Activated naive CD4-positive, alpha-beta T cell treated with anti-CD3 and anti-CD28 coated beads, Interleukin-2, amount 50 U/mL, for 72 hours (primary cell): ENCODE data around the gene ETS1. TPM values are rescaled to one million over a fixed set of nuclear protein-coding genes. Genes with fewer than 3 reads are reported as not detected.

ENCODE experiments used
- ATAC-seq, 2 donors: fragments of 150-1000 bp; cut with Tn5 transposase; 2 replicates each; pipeline ENCODE4 v1.10.0; 2021; ENCODE audit warnings: mild to moderate bottlenecking in 2 of 2, moderate library complexity in 2 of 2
- DNase-seq, 2 donors: peaks; one replicate each; pipeline ENCODE4 v3.0.0; 2021 to 2022; ENCODE audit warnings: low spot score in 2 of 2
- H3K27ac Mint-ChIP-seq, 2 donors: one replicate each; pipeline ENCODE4 v1.8.0; 2022; ENCODE audit warnings: mild to moderate bottlenecking in 2 of 2, mixed read lengths in 2 of 2
- H3K36me3 Mint-ChIP-seq, 2 donors: one replicate each; pipeline ENCODE4 v1.8.0; 2022; ENCODE audit warnings: mixed read lengths in 2 of 2
- H3K9me3 Mint-ChIP-seq, 2 donors: one replicate each; pipeline ENCODE4 v1.8.0; 2022; ENCODE audit warnings: mixed read lengths in 2 of 2
- total RNA-seq, 2 donors: library from RNA; stranded (reverse); gene quantifications; one replicate each; pipeline ENCODE4 v1.2.3, GENCODE V29; 2022

The ETS1 gene
- total RNA-seq, 2 donors from 2014 or later, result 176 to 461 TPM

DNA sequence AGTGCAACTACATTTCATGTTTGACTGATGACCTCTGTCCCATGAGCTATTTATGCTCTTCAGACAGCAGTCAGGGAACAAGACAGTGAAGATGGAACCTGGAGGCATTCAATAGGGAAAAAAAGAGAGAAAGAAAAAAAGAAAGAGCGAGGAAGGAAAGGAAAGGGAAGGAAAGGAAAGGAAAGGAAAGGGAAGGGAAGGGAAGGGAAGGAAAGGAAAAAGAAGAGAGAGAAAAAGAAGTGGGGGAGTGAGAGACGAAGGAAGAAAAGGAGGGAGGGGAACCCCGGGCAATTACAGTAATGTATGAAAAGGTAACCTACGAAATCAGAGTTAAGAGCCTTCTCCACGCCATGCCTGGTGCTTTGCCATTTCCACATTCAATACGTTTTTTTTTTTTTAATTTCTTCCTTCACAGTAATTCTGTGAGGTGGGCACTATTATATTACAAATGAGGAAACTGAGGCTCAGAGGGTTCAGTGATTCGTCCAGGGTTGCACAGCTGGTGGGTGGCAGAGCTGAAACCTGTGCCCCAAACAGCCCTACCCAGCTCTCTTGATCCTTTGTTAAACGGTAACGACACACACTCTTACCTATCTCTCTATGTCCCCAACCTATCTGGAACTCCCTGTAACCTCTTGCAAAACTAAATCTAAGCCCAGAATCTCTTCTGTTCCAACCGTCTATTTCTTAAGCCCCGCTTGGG is 39.3 kb downstream of the ETS1 start:
- ATAC-seq (no peak), DNase-seq (no peak)
- Mint-ChIP-seq H3K27ac (peak overlapping the region; percentile 92 to 93), H3K9me3 (no peaks in the 10 kb centered on the region), H3K36me3 (peaks cover 0 to 4% of the 10 kb centered on the region in 2 donors)

DNA sequence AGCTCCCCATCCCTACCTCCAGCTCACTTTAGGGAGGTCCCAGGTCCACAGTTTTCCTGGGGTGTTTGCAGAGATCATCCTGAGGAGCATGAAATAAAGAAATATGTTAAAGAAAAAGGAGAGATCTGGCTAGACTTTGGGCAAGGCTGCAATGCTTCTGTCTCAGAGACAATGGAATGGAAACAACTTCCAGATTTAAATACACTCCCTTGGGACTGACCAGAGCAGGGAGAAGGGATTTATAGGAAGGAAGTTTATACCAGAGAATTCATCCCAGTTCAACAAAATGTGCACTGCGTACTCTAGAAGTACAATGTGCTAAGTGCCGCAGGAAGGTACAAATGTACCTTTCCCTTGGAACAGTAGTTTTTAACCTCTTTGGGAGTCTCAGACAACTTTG is 40.4 kb downstream of the ETS1 start:
- H3K9me3 Mint-ChIP-seq, result no peaks in the 10 kb centered on the region
- H3K27ac Mint-ChIP-seq, result peak overlapping the region in 1 of 2 donors; percentile 93
- DNase-seq (no peak), ATAC-seq (no peak)
- H3K36me3 Mint-ChIP-seq, result peaks cover 0 to 4% of the 10 kb centered on the region in 2 donors

DNA sequence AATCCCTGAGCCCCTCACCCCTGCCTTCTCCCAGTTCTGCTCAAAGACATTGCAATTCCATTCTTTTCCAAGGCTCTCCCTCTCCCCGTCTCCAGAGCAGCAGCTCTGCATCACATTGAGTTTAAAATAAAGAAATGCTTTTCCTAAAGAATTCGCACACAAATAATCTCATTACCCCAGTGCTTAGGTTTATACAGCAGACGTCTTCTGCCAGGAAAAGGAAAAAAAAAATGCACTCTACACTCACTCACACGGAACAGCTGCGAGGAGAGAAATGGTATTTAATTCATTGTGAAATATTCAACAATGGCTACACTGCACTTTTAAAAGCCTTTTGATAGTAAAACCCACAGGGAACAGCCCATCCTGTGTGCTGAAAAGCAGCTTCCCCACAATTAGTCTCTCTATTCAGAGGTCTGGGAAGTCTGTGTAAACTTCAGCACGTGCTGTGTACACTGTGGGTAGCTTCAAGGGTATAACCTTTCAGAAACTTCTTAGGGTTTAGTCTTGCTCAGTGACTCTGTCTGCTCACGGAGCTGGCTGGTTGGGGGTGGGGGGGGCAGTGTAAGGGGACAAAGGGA is 42.8 kb downstream of the ETS1 start:
- Mint-ChIP-seq H3K36me3 (peaks cover 0 to 4% of the 10 kb centered on the region in 2 donors), H3K9me3 (no peaks in the 10 kb centered on the region), H3K27ac (peak overlapping the region in 1 of 2 donors; percentile 60)
- ATAC-seq (peak; percentile 57 to 66), DNase-seq (no peak)

DNA sequence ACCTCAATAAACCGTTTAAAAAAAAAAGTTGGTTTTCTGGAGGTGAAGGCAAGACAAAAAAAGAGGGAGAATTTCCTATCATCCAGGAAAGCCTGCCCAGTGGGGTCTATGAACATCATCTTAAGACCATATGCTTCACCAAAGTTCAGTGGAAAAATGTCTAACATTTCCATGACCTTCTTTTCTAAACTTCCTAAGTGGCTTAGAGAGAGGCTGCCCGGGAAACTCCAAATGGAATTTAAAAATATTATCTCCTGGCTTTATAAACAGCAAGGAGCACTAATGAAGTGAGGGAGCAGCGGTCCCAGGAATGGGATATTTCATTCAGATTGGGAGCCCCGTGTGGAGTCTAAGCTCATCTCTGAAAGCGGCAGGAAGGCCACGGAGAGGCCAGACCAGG is 46.9 kb downstream of the ETS1 start:
- peak overlapping the region in 1 of 2 donors; percentile 7 for H3K27ac Mint-ChIP-seq
- H3K9me3 Mint-ChIP-seq, result peaks cover 0 to 2% of the 10 kb centered on the region in 2 donors
- H3K36me3 Mint-ChIP-seq, result peaks cover 2% of the 10 kb centered on the region in 2 donors
- DNase-seq, result no peak
- ATAC-seq, result no peak

DNA sequence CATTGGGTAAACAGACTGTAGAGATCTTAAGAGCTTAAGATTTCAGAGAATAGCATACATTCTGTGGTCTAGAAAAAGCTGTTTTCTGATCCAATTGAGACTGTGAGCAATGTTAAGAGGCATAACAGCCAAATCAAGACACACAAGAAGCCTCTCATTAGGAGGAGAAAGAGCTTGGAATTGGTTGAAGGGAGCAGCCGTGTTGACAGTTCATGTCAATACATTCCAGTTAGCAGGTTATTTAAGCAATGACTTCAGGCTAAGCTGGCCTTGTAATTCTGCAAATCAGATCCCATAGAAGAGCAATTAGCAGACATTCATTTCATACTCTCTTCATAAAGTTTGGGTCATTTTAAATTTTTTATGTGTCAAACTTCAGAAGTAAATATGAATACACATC is 50.9 kb downstream of the ETS1 start:
- DNase-seq, result no peak
- no peak overlapping the region for H3K27ac Mint-ChIP-seq
- peaks cover 3 to 14% of the 10 kb centered on the region in 2 donors for H3K9me3 Mint-ChIP-seq
- ATAC-seq, result no peak
- peaks cover 12 to 20% of the 10 kb centered on the region in 2 donors for H3K36me3 Mint-ChIP-seq

DNA sequence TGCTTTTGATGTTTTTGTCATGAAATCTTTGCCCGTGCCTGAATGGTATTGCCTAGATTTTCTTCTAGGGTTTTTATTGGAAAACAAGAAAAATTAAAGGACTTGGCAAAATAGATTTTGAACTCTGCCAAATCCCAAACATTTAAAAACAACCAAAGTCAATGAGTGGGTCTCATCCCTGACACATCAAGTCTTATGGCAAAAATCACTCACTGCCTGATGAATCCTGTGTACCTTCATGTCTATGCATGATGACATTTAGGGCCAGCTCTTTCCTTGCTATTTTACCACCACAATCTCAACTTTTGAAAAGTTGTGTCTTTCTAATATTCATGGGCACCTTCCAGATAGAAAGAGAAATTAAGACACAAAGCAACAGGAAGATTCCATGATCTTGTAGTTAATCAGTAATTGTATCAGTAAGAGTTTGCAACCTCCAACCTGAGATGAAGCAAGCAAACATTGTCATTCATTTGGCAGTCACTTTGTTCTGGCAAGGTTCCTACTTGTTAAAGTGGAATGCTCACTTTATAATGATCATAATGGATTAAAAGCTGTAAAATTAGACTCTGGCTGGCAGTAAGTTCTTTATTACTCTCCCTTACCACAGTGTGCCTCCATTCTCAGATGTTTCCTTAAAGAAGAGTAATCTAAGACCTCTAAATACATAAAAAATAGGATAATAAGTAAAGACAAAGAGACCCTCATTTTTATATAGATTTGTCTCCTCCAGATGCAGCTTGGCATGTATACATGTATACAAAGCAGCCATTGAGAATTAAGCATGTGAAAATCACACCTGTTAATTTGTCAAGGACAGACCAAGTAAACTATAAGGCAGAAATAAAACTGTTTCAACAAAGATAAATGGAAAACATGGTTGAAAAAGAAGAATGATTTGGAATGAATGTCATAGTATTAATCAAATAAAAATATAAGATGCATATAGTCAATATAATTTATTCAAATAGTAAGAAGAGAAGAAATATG is 51.6 kb downstream of the ETS1 start:
- no peak for DNase-seq
- ATAC-seq, result no peak

DNA sequence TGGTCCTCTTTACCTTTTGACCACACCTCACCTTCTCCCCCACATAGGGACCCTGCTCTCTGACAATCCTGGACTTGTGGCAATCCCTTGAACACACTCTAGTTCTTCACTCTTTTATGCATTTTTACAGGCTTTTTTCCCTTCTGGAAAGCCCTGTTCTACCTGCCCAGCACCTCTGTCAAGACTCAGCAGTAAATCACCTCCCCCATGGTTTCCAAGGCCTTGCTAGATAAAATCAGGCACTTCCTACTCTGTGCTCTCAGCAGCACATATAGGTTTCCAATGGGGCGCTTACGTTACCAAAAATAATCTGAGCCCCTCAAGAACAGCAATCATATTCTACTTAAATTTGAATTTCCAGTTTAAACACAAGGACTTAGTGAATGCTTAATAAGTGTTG is 53.9 kb downstream of the ETS1 start:
- H3K36me3 Mint-ChIP-seq, result peaks cover 12 to 27% of the 10 kb centered on the region in 2 donors
- H3K27ac Mint-ChIP-seq, result no peak overlapping the region
- no peak for ATAC-seq
- DNase-seq, result no peak
- peaks cover 7 to 14% of the 10 kb centered on the region in 2 donors for H3K9me3 Mint-ChIP-seq

More for the DNA sequence above, 51.6 kb downstream of the ETS1 start:
- Mint-ChIP-seq H3K9me3 (peaks cover 3 to 14% of the 10 kb centered on the region in 2 donors), H3K36me3 (peaks cover 12 to 20% of the 10 kb centered on the region in 2 donors), H3K27ac (no peak overlapping the region)

DNA sequence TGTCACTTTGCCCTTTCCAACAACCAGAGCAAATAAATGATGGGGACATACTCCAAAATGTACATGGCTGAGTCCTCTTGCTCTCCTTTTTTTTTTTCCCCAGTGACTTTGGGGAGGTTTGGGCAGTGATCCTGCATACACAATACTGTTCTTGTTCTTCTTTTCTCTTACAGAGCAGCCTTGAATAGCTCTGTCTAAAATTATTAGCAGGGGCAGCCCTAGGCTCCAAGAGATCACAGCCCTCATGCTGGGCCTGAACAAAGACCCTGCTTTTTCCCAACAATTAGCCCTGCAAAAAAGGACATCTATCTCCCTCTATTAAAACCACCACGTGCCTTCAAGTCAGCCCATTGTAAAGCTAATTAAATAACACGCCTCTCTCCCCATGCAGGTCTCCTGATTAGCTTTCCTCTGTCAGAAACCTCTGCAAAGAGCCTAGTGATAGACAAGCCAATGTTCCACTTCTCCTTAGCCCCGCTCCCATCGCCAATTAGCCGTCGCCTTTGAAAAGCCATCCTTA is 54.7 kb downstream of the ETS1 start:
- DNase-seq, result no peak
- Mint-ChIP-seq H3K36me3 (peaks cover 15 to 27% of the 10 kb centered on the region in 2 donors), H3K9me3 (peaks cover 7 to 14% of the 10 kb centered on the region in 2 donors), H3K27ac (no peak overlapping the region)
- no peak for ATAC-seq

DNA sequence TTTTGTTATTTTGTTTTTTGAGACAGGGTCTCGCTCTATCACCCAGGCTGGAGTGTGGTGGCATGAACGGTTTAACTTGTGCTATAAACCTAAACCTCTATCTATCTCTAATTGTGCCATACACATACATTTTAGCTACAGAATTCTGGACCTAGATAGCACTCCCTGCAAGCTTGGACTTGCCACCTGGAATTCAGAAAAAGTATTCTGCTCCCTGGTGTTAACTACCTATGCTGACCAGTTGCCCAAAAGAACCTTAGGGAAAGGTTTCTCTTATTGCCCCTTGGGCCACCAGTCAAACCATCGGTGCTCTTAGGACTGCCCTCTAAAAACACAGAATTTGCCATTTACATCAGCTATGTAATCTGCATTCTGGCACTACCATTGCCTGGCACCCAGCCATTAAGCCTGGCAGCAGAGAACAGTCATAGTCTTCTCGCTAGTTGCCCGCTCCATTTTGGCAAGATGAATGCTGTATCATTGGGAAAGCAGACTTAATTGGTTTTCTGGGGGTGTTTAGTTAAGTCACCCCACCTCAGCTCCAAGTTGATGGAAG is 55.3 kb downstream of the ETS1 start:
- DNase-seq (no peak), ATAC-seq (no peak)
- no peak overlapping the region for H3K27ac Mint-ChIP-seq
- peaks cover 20 to 27% of the 10 kb centered on the region in 2 donors for H3K36me3 Mint-ChIP-seq
- H3K9me3 Mint-ChIP-seq, result peaks cover 7 to 14% of the 10 kb centered on the region in 2 donors

DNA sequence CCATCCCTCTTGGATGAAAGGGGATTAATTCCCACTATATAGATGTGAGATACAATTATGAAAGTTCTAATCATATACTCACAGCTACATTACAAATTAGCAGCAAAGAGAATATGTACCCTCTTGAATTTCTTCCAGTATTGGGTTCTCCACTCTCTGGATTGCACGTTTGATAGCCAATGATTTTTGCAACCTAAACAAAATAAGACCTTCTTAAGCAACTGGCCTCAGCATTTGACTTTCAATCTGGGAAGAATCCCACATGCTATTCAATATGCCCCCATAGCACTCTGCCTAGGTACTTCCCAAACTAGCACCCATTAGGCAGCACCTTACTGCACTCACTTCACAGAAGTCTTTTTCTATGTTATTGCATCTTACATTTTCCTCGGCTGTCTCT is 55.8 kb downstream of the ETS1 start:
- Mint-ChIP-seq H3K9me3 (peaks cover 7 to 14% of the 10 kb centered on the region in 2 donors), H3K27ac (no peak overlapping the region), H3K36me3 (peaks cover 20 to 27% of the 10 kb centered on the region in 2 donors)
- ATAC-seq (no peak), DNase-seq (no peak)

DNA sequence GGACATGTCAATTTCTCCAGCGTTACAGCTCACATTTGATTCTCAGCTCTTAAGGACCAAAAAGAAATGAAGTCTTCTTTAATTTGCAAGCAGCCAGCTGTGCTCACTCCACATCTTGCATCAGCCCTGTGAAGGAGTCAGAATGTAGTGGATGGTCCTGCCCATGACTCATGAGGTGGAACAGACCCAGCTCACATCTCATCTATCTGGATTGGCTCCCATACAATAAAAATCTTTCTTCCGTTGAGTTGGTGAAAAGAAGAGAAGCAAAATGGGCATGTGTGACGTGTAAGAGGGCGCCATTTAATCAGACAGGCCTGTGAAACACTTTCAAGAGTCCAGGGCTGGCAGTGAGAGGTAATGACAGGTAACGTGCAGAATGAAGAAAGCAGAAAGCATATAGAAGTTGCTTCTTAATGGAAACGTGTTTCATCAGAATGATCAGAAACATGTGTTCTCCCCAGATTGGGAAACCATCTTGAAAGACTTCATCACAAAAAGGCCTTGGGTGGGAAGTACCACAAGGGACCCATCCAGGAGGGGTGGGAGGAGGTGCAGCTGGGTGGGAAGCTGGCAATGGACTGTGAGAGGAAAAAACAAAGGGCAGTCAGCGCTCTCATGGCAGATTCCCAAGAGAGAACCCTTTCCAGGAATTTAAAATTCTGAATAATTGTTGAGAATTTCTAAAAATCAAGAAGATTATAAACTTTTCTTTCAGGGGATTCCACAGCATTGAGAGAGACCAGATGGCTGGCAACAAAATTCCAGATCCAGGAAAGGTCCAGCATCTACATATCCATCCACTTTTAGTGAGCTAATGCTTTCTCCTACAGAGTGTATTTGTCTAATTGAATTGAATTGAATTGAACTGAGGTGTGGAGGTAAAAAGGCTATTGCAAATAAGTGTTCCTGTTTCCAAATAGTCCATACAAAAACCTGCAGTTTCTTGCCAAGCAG is 57.0 kb downstream of the ETS1 start:
- DNase-seq (no peak), ATAC-seq (no peak)
- Mint-ChIP-seq H3K36me3 (peaks cover 18 to 24% of the 10 kb centered on the region in 2 donors), H3K27ac (no peak overlapping the region), H3K9me3 (peaks cover 7 to 11% of the 10 kb centered on the region in 2 donors)

DNA sequence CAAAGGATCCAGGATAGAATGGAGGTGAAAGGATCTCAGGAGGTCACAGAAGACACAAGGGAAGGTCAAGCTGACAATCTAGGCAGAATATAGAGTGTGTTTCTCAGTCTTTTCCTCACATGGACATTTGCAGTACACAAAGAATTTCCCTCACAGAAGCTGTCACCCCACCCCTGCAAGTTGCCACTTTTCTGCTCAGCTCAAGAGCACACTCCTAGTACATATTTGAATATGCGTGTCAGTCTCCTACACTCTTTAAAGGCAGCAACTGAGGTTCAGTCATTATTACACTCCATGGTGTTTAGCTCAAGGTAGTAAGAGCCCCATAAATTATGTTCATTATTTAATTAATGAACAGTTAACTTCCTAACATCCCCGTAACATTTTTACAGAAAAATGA is 59.1 kb downstream of the ETS1 start:
- H3K27ac Mint-ChIP-seq, result peak overlapping the region; percentile 89 to 97
- DNase-seq (no peak), ATAC-seq (peak; percentile 7 to 29)
- peaks cover 0 to 4% of the 10 kb centered on the region in 2 donors for H3K9me3 Mint-ChIP-seq
- peaks cover 8% of the 10 kb centered on the region in 2 donors for H3K36me3 Mint-ChIP-seq

DNA sequence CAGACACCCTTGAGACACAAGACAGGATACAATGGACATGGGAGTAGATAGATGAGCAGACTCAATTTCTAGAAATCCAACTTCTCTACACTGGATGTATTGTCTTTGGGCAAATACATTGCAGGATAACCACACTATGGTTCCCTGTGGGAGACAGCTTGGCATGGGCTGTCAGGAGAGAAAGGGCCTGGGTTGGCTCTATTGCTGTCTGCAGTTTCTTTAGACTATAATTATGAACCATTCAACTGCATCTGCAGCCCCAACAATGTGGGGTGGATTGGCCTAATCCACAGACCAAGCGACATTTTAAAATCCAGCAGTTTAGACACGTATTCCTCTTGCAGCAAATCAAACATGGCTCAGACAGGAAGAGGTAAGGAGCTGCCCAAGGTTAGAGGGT is 60.3 kb downstream of the ETS1 start:
- DNase-seq (no peak), ATAC-seq (no peak)
- peak overlapping the region; percentile 97 to 98 for H3K27ac Mint-ChIP-seq
- H3K9me3 Mint-ChIP-seq, result peaks cover 0 to 4% of the 10 kb centered on the region in 2 donors
- H3K36me3 Mint-ChIP-seq, result peaks cover 7 to 15% of the 10 kb centered on the region in 2 donors

DNA sequence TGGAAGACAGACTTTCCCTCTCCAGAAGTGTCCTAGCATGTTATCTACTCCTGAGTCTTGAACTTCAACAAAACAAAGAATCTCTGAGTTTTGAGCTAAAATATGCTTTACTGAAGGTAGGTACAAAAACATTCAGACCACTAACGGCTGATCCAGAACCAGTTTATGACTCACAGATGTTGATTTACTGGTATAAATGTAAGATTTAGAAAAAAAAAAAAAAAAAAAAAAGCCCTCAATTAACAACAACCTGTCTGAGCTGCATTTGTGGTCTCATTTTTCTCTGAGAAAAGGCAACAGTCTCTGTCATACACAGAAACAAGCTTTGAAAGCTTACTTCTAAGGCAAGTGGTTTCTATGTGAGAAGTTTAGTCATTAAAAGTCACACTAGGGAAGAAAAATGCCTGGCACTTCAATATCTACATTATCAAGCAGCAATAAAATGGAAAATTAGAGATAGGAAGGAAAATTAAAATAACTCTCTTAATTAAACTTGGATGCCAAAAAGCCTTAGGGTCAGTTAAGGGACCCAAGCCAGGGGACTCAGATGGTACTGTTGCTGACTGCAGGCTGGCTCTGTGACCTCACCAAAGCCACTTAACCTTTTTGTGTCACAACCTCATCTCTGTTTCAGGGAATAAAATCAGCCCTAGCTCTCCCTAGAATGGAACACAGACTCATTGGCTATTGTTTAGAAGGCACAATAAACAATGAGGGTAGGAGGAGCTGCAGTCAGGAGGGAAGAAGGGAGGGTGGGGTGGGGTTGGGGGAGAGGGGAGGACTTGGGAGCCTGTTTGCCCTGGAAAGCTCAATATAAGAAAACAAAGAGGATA is 61.7 kb downstream of the ETS1 start:
- DNase-seq (no peak), ATAC-seq (peak; percentile 52 to 70)
- Mint-ChIP-seq H3K9me3 (peaks cover 0 to 4% of the 10 kb centered on the region in 2 donors), H3K27ac (peak overlapping the region; percentile 97 to 98), H3K36me3 (peaks cover 20 to 27% of the 10 kb centered on the region in 2 donors)

DNA sequence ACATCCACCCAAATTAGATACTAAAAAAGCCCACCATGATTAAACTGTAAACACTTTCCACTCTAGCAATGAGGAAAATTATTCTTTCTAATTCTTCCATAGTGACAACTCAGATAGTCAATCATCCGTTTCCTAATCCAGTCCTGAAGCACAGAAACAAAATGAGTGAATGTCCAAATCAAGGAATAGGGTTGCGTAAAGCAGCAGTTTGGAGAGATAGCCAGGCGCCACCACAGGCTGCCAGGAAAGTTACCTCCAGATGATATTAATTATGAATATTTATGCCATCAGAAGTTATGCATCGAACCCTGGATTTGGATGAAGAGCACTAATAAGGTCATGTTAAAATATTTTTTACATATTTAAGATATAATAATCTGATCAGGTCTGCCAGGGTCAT is 63.2 kb downstream of the ETS1 start:
- Mint-ChIP-seq H3K36me3 (peaks cover 28 to 37% of the 10 kb centered on the region in 2 donors), H3K27ac (peak overlapping the region; percentile 97 to 98)
- DNase-seq, result no peak

More for the DNA sequence above, 63.2 kb downstream of the ETS1 start:
- no peaks in the 10 kb centered on the region for H3K9me3 Mint-ChIP-seq
- no peak for ATAC-seq
